Sigmoid colon (tissue), 4 donors: Measurements from ENCODE around the gene SLC44A4.

Source experiments
- EP300 ChIP-seq, 4 donors: sonication (generic); formaldehyde crosslinking; IDR thresholded peaks; one replicate each; pipeline ENCODE4 v1.6.1; 2017; ENCODE audit warnings: antibody characterized with exemption in 4 of 4
- TF ChIP-seq, protein P1 (sequence below), 4 experiments: fragments of 450-650 bp in 3 of 4; fragments of 200-600 bp in 1 of 4; IDR thresholded peaks; one replicate each; pipeline ENCODE4 v1.5.1; 2016 to 2019; ENCODE audit warnings: antibody characterized with exemption in 4 of 4, mild to moderate bottlenecking in 3 of 4, moderate library complexity in 2 of 4

DNA sequence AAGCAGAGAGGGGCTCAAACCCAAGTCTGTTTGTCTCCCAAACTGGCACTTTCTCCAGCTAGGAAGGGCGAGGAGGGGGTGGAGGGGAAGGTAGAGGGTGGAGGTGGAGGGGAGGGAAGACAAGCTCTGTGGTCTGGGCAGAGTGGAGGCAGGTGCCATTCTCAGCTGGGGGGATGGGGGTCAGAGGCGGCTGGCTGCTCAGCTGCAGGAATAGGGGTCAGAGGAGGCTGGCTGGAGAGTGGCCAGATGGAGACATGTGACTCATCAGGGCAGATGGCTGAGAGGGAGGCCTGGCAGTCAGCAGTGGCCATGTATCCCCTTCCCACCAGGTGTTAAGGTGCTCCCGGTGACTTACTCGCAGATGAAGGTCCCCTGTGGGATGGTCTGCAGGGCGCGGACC lies 3.5 kb upstream of the SLC44A4 start:
- TF ChIP-seq, protein P1, sequence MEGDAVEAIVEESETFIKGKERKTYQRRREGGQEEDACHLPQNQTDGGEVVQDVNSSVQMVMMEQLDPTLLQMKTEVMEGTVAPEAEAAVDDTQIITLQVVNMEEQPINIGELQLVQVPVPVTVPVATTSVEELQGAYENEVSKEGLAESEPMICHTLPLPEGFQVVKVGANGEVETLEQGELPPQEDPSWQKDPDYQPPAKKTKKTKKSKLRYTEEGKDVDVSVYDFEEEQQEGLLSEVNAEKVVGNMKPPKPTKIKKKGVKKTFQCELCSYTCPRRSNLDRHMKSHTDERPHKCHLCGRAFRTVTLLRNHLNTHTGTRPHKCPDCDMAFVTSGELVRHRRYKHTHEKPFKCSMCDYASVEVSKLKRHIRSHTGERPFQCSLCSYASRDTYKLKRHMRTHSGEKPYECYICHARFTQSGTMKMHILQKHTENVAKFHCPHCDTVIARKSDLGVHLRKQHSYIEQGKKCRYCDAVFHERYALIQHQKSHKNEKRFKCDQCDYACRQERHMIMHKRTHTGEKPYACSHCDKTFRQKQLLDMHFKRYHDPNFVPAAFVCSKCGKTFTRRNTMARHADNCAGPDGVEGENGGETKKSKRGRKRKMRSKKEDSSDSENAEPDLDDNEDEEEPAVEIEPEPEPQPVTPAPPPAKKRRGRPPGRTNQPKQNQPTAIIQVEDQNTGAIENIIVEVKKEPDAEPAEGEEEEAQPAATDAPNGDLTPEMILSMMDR (IDR thresholded peaks at IDR 0.05) = no peak
- no peak for TF ChIP-seq EP300 (IDR thresholded peaks at IDR 0.05)
